CD4-positive, alpha-beta T cell treated with Interferon gamma for 1 hour (primary cell): ENCODE results near the gene SPON1.
"Not testable (repeated sequence)": the region's sequence is repeated elsewhere in the genome, so short reads cannot be mapped to it uniquely, and the experiment has no call there.

Experiments used
- DNase-seq: peaks from one replicate; pipeline ENCODE4 v3.0.0-alpha.2; 2020

SPON1 gene

GRCh38 chr11:13962562-13963168, at the start of gene SPON1:
Gene SPON1 (plus strand): TSS chr11:13962723. CDS start chr11:13962905, 182 bp downstream.
- no peak for DNase-seq

GRCh38 chr11:13917264-13917663, 45.3 kb upstream of the SPON1 start:
- no peak for DNase-seq

- DNase-seq = no peak
These were observed 44.6 kb upstream of the SPON1 start for GRCh38 chr11:13917904-13918303.

- no peak for DNase-seq
These were observed 41.8 kb upstream of the SPON1 start for GRCh38 chr11:13920756-13921155.

GRCh38 chr11:13921545-13921944, 41.0 kb upstream of the SPON1 start:
- DNase-seq = no peak

GRCh38 chr11:13923182-13923581, 39.3 kb upstream of the SPON1 start:
- no peak for DNase-seq

GRCh38 chr11:13923716-13924650, 38.5 kb upstream of the SPON1 start:
- DNase-seq = no peak

GRCh38 chr11:13924801-13925327, 37.7 kb upstream of the SPON1 start:
- no peak for DNase-seq

GRCh38 chr11:13926366-13926765, 36.2 kb upstream of the SPON1 start:
- not testable (repeated sequence) for DNase-seq

GRCh38 chr11:13926981-13927380, 35.5 kb upstream of the SPON1 start:
- no peak for DNase-seq

GRCh38 chr11:13927481-13927880, 35.0 kb upstream of the SPON1 start:
- no peak for DNase-seq

- no peak for DNase-seq
These were observed 33.8 kb upstream of the SPON1 start for GRCh38 chr11:13928566-13929251.

GRCh38 chr11:13929395-13929891, 33.1 kb upstream of the SPON1 start:
- DNase-seq = no peak

GRCh38 chr11:13931356-13931755, 31.2 kb upstream of the SPON1 start:
- no peak for DNase-seq

- not testable (repeated sequence) for DNase-seq
These were observed 25.4 kb upstream of the SPON1 start for GRCh38 chr11:13937154-13937553.

GRCh38 chr11:13938829-13939228, 23.7 kb upstream of the SPON1 start:
- DNase-seq = peak; percentile 43

GRCh38 chr11:13939961-13940906, 22.3 kb upstream of the SPON1 start:
- DNase-seq = no peak

GRCh38 chr11:13940907-13941256, 21.6 kb upstream of the SPON1 start:
- DNase-seq = no peak

- no peak for DNase-seq
These were observed 20.7 kb upstream of the SPON1 start for GRCh38 chr11:13941775-13942174.

- no peak for DNase-seq
These were observed 20.1 kb upstream of the SPON1 start for GRCh38 chr11:13942378-13942777.

- no peak for DNase-seq
These were observed 19.5 kb upstream of the SPON1 start for GRCh38 chr11:13942971-13943381.

- no peak for DNase-seq
These were observed 18.5 kb upstream of the SPON1 start for GRCh38 chr11:13944016-13944415.
